NCI-H526 treated with DMSO at 0.1 percent for 48 hours (cell line): ENCODE results near the gene TRMT44.
A peak's percentile ranks its signal among the peaks of the same experiment; 100 is the strongest.
"Not testable (repeated sequence)": the region's sequence is repeated elsewhere in the genome, so short reads cannot be mapped to it uniquely, and the experiment has no call there.

Experiments used
- DNase-seq: peaks from one replicate; lab custom pipeline; 2025; lab: John Stamatoyannopoulos, UW

Gene TRMT44

DNA sequence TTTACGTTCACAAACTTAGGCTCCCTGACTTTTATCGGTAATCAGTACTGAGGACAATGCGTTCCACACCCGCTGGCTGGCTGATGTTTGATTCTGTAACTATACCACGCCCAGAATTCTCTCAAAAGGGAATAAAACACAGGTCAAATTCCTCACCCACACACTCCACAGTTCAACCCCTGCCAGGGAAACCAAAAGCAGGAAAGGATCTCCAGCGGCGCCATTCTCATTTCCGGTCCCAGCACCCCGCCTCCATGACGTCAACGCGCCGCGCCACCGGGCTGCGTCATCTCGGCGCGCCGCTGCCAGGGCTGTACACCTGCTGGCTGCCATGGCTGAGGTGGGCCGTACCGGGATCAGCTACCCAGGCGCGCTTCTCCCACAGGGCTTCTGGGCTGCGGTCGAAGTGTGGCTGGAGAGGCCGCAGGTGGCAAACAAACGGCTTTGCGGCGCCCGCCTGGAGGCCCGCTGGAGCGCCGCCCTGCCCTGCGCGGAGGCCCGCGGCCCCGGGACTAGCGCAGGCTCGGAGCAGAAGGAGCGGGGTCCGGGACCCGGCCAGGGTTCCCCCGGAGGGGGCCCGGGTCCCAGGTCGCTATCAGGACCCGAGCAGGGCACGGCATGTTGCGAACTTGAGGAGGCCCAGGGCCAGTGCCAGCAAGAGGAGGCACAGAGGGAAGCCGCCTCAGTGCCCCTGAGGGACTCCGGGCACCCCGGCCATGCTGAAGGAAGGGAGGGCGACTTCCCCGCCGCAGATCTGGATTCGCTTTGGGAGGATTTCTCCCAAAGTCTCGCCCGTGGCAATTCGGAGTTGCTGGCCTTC is at the start of gene TRMT44, which contains the start of gene ACOX3:
TRMT44 (plus strand) TSS at position 286 of the 820 bp plus-strand sequence; CDS start at position 332, 46 bp downstream.
ACOX3 (minus strand) TSS at position 232 of the 820 bp plus-strand sequence. CDS start 24,202 bp downstream, outside the sequence.
- peak; percentile 71 for DNase-seq

GRCh38 chr4:8391071-8391470 is 49.5 kb upstream of the TRMT44 start:
- no peak for DNase-seq

GRCh38 chr4:8391972-8392371 is 48.6 kb upstream of the TRMT44 start:
- no peak for DNase-seq

DNA sequence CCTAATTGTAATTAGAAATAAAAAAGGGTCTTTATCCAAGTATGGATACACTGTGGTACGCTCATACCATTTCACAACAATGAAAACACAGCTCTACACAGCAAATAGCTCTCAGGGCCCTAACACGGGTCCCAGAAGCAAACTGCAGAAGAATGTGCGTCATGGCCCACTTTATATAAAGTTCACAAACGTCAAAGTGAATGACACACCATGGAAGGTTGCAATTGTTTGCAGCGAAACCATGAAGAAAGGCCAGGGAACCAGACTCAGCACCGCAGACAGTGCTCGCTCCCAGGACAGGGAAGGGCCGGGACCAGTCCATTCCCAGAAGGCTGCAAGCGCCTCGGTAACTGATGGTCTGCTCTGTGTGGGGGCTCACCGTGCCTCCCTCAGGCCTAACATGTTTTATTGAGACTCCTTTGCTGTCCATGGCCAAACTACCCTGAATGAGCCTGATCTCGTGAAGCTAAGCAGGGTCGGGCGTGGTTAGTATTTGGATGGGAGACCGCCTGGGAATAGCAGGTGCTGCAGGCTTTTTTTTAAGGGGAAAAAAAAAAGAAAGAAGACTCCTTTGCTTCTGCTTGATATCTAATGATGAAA is 47.9 kb upstream of the TRMT44 start:
- DNase-seq = no peak

- no peak for DNase-seq
Observed at GRCh38 chr4:8393593-8394038, 47.0 kb upstream of the TRMT44 start.

DNA sequence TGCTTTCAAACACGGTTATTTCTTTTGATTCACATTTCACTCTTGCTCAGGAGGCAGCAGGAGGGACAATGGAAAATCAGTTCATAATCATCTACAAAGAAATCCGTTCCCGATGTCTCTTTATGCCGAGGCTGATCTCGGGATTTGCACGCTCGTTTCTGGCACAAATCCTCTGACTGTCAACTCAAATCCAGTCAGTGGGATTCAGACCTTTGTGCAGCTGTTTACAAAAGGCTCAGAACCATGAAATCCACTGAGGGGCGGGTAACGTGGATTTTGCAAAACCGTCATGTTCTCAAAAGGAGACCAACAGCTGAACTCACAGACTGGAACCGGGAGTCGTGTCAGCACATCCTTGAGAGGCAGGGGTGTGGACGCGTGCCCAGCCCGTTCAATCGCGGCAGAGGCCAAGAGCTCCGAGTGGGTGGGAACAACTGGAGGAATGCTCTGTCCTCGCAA is 46.5 kb upstream of the TRMT44 start:
- DNase-seq = no peak

DNA sequence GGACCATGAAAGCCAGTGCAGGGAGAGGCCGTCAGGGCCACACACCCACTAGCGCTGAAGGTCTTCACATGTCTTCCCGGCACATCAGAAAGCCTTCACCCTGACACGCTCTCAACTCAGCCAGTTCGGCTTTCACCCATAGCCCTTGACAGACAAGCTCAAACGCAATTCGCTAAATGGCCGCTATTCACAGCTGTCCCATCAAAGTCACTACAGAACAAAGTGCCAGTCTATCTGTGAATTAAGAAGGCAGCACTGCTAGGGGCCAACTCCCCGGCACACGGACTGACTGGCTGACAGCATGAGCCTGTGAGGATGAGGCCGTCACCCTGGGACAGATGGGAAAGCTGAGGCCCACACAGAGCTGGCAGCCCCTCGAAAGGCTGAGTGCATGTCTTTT is 45.8 kb upstream of the TRMT44 start:
- DNase-seq = no peak

- no peak for DNase-seq
Observed at GRCh38 chr4:8395504-8396296, 44.9 kb upstream of the TRMT44 start.

DNA sequence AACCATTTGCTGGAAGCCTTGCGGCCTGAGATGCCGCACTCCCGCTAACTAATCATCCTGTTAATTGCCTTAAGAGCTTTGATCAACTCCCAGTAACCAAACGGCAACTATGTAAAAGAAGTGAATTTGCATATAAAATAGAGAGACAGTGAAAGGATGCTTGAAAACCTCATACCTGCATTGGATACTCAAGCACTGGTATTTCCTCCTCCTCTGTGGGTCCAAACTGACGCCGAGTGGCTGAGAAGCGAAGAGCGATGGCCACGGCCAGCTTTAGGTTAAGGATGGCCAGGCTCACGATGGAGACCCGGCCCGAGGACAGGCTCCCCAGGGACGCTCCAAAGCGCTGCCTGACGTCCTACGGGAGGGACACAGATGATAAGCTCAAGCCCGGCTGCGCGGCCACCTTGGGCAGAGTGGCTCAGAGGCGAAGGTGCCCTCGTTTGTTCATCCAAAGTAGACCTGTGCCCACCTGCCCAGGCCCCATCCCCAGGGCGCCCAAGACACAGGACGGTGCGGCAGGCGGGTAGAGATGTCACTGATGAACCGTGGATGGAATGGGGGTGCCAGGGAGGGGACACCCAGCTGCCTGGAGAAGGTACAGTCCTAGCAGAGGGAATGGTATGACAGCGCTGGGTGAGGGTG is 43.7 kb upstream of the TRMT44 start:
- peak; percentile 22 for DNase-seq

DNA sequence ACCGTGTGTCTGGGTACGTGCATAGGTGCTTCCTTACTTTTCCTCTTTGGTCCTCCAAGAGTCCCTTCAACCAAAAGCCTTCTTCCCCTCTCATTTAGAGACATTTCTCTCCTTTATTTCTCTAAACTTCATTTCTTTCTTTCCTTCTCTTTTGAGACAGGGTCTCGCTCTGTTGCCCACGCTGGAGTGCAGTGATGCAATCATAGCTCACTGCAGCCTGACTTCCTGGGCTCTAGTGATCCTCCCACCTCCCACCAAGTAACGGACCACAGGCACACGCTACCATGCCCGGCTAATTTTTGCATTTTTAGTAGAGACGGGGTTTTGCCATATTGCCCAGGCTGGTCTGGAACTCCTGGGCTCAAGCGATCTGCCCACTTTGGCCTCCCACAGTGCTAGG is 42.2 kb upstream of the TRMT44 start:
- DNase-seq = no peak

DNA sequence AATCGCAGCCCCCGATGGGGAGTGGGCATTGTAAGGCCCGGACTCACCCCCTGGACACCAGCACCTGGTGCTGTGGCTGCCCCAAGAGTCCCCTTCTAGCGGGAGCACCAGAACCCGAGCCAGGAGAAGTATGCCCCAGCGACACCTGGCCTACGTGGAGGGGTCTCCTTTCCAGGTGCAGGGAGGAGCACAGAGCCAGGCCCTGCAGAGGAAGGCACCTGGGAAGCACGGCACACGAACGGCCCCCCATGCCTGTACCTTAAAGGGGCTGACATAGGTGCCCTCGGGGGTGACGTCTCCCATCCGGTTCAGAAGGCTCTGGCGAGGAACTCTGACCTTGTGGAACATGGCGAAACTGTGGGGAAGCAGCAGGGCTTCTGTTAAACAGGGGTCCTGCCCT is 41.3 kb upstream of the TRMT44 start:
- no peak for DNase-seq

- DNase-seq = no peak
Observed at GRCh38 chr4:8400632-8401325, 39.8 kb upstream of the TRMT44 start.

DNA sequence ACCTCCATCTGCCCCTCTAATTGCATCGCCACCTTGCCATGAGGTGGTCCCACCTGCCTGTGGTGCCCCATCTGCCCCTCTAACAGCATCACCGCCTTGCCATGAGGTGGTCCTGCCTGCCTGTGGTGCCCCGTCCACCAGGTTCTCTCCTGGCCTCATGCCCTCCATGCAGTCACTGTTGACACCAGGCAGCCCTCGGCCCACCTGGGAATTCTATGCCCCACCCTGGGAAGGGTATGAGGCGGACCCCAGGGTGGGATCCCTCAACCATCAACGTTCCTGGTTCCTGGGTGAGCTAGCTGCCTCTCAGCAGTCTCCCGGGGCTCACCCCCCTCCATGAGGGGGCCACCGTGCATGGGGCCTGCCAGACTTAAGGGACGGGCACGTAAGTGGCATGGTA is 38.9 kb upstream of the TRMT44 start:
- no peak for DNase-seq

GRCh38 chr4:8402181-8402597 is 38.4 kb upstream of the TRMT44 start:
- no peak for DNase-seq

GRCh38 chr4:8402640-8403039 is 37.9 kb upstream of the TRMT44 start:
- DNase-seq = no peak

GRCh38 chr4:8403173-8403753 is 37.3 kb upstream of the TRMT44 start:
- DNase-seq = peak; percentile 11

DNA sequence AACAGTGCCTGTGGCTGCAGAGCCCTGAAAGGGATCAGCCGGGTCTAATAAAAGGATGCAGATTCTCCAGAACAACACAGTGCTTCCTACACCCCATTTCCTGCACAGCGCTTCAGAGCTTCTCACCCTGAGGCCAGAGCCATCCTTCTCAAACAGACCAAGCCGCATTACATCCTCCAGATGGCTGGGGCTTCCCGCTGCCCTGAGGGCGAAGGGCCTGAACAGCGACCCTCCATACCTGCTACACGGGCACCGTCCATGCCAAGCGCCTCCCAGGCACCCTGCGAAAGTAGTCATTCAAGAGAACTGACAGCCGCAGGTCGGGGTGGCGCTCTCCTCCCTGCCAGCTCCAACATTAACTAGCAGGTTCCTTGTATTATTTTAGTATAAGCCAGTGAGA is 36.6 kb upstream of the TRMT44 start:
- DNase-seq = no peak

DNA sequence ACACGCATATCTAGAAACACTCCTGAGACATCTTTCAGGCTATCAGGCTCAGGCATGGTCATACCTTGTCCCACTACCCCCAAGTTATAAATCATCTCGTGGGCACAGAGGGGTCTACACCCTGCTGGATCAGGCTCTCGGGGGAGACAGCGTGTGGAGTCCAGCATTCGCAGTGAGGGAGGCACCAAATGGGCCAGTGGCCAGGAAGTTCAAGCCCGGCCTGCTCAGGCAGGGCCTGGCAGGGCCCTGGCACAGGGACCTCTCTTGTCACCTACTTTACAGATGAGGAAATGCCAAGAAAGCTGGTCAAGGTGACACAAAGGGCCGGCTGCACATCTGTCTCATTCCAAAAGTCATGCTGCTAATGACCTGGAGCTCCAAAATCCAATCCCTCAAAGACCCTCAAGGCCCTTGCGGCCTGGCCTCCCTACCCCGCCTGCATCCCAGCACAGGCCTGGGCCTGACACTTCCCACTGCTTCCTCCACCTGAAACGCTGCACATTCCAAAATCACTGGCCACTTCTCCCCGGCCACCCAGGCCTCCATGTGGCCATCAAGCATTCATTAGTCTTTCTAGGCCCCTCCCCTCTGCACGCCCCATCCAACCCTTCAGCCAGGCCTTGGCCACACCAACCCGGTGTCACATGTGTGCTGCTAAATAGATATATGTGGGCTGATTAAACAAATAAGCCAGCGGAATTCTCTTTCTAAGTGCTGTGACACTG is 35.6 kb upstream of the TRMT44 start:
- DNase-seq = no peak

- DNase-seq = no peak
Observed at GRCh38 chr4:8405516-8405875, 35.1 kb upstream of the TRMT44 start.

DNA sequence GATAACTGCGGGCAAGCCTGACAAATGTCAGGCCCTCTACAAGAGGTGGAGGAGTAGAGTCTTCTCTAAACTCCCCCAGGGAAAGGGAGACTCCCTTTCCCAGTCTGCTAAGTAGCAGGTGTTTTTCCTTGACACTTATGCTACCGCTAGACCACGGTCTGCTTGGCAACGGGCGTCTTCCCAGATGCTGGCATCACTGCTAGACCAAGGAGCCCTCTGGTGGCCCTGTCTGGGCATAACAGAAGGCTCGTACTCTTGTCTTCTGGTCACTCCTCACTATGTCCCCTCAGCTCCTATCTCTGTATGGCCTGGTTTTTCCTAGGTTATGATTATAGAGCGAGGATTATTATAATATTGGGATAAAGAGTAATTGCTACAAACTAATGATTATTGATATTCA is 33.7 kb upstream of the TRMT44 start:
- not testable (repeated sequence) for DNase-seq
